T-helper 9 cell (primary cell): ENCODE measurements around the gene TCF7.
"Not testable (repeated sequence)": the region's sequence is repeated elsewhere in the genome, so short reads cannot be mapped to it uniquely, and the experiment has no call there.

Experiments
- DNase-seq: peaks from one replicate; pipeline ENCODE4 v3.0.0-alpha.2; 2020

TCF7 gene

DNA sequence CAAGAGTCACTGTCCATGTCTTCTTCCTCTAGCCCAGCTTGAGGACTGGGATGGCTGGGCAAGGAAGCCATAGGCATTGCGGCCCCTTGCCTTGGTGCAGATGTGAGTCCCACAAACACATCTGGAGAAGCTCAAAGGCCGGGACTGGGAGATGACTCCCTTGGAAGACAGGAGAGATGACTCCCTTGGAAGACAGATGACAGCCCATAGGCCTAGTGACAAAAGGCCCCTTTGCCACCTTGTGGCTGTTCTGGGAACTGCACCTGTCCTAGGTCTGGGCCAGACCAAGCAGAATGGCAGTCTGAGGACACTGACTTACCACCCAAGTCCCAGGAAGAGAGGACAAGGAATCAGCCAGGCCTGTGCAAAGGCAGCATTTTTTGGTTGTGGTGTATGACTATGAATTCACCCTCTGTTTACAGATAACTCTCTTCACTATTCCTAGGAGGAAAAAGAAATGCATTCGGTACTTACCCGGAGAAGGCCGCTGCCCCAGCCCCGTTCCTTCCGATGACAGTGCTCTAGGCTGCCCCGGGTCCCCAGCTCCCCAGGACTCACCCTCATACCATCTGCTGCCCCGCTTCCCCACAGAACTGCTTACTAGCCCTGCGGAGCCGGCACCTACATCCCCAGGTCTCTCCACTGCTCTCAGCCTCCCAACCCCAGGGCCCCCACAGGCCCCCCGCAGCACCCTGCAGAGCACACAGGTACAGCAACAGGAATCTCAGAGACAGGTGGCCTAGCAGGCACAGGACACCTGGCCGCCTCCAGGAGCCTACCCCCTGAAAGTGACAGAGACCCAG, 31.5 kb downstream of the TCF7 start:
- peak; percentile 84 for DNase-seq

DNA sequence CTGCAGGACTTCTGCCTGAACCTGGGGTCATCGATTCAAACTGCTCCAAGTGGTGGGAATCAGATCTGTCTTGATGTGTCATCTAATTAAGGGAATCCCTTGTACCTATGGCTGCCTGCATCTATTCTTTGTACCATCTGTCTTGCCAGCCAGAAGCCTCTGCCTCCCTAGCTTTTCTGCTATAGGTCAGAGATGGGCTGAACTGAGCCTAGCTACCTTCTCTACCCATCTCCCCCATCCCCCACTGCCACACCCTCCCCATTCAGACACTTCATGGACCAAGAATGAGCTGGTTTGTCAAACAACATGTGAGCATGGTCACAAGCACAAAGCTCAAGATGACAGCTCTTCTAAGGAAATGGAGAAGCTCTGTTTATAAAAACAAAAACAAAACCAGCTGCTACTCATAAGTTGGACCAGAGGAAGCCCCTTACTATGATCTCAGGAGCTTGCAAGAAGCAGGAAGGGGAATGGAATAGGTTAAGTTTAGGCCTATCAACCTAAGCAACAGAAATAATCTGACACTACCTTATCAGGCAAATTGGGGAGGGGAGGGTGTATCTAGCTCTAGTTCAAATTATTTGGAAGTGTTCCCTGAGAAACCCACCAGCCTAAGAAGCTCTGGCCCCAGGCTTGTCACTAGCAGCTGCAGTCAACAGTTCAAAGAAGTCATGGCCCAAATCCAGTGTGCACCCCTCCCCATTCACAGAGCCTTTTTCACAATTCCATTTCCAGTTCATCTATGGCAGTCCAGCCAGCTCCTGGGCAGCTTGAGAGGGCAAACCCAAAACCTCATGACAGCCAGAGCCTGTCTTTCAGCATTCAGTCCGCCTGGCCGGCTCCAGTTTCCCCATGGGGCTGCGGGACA, 32.4 kb downstream of the TCF7 start:
- DNase-seq: no peak

DNA sequence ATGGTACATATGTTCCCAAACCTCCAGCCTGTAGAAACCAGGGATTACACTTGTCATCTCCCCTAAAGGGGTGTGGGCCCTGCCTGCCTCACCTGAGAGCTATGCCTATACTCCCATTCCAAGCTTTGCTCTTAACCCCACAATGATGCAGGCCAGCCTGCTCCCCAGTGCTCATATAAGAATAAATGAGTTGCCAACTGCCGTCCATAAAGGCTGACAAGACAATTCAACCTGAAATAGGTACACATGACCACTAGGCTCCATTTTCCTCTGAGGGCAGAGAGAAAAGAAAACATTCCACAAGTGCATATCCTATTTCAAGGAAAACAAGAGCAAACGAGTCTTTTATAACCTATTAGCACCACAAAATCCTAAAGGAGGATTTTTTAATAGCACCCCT, 33.8 kb downstream of the TCF7 start:
- no peak for DNase-seq

DNA sequence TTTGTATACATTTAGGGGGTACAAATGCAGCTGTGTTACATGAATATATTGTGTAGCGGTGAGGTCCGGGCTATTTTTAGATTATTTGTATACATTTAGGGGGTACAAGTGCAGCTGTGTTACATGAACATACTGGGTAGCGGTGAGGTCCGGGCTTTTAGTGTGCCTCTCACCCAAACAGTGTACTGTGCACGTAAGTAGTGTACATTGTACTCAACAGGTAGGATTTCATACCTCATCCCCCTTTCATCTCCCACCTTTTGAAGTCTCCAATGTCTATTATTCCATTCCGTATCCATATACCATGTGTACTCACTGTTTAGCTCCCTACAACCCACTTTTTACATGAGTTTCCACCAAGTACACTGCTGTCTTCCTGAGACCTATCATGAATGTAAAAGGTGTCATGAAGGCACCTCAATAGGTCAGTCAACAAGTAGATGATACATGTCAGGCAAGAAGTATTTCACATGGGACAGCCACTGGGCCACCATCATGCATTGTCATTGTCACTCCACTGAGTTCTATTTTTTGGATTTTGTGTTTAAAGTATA, 34.6 kb downstream of the TCF7 start:
- DNase-seq: no peak

DNA sequence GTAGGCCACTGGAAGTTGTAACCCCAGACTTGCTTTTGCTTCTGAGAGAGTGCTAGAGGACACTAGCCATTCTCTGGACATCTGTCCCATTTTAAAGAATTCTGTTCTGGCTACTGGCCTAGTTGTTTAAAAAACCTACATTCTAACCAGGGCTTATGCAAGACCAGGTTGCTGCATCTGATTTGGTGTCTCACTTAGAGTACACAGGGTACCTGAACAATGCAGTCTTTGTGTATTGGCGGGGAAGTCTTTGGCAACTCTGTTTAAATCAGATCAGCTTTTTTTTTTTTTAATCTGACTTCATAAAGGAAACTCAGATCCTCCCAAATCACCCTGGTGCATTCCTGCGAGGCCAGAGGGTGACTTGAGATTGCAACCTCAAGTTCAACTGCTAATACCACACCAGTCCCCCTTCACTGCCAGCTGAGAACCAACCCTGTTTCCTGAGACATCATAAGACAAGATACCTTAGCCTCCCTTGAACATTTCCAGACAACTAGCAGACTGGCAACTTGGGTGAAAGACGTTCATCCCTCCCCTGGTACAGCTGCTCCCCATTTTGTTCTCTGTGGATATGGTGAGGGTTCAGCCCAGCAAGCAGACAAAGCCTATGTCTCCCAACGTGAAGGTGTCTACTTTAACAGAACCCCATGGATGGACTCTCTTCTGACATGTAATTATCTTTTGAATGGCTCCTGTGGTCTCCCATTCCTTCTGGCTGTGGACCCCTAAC, 35.3 kb downstream of the TCF7 start:
- DNase-seq: no peak

DNA sequence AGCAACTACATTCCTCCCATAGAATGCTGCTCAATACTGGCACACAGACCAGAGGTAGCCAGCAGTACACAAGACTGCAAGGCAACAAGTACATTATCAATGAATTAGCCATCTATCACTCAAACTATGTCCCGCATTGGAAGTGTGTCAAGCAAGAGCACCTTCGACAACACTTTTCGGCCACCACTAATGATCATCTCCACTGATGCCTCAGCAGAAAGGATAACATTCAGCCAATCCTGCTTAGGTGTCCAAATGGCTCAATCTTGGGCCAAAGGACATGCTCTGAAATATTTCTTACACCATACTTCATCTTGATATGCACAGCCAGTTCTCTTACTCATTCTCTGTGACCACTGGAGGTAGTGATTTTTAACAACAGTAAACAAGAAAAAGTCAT, 37.2 kb downstream of the TCF7 start:
- no peak for DNase-seq

DNA sequence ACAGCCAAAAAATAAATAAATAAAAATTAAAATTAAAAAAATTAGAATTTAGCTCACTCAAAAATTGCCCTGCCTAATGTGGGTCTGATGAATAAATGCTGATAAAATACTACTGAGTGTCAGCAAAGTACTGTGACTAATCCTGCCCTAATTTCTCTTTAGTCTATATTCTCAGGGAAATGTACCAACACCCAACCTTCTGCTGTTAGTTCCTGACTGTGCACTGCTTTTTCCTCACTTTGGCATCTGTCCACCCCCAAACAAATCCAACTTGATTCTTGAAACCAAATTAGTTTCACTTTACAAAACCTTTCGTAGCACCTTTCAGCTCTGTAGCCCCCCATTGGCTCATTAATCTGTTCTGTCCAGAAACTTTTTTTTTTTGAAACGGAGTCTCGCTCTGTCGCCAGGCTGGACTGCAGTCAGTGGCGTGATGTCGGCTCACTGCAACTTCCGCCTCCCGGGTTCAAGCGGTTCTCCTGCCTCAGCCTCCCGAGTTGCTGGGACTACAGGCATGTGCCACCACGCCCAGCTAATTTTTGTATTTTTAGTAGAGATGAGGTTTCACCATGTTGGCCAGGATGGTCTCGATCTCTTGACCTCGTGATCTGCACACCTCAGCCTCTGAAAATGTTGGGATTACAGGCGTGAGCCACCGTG, 37.8 kb downstream of the TCF7 start:
- not testable (repeated sequence) for DNase-seq

DNA sequence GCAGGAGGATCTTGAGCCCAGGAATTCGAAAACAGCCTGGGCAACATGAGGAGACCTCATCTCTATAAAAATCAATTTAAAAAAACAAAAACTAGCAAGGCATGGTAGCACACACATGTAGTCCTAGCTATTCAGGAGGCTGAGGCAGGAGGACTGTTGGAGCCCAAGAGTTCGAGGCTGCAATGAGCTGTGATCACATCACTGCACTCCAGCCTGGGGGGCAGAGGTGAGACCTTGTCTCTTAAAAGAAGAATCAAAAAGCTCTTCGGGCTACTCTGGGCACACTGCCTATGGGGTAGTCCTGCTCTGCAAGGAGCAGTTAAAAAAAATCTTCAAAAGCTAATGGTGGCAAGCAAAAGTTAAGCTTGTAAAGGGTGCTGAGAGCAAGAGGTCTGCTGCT, 38.8 kb downstream of the TCF7 start:
- DNase-seq: no peak

DNA sequence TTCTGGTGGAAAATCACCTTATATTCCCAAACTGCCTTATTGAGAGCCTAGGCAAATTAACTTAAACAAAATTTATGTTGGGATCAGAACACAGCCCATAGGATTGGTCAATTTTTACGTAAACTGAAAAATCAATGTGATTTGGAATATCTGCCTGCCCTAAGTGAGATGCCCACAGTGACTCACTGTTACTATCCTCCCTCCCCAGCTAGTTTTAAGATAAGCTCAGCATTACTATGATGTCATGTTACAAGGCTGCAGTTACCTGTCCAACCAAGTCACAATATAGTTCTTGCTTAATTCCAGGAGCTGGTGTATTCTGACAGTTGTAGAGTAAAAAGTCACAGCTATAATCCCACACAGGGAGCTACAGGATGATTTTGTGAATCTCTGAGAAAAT, 39.2 kb downstream of the TCF7 start:
- no peak for DNase-seq

DNA sequence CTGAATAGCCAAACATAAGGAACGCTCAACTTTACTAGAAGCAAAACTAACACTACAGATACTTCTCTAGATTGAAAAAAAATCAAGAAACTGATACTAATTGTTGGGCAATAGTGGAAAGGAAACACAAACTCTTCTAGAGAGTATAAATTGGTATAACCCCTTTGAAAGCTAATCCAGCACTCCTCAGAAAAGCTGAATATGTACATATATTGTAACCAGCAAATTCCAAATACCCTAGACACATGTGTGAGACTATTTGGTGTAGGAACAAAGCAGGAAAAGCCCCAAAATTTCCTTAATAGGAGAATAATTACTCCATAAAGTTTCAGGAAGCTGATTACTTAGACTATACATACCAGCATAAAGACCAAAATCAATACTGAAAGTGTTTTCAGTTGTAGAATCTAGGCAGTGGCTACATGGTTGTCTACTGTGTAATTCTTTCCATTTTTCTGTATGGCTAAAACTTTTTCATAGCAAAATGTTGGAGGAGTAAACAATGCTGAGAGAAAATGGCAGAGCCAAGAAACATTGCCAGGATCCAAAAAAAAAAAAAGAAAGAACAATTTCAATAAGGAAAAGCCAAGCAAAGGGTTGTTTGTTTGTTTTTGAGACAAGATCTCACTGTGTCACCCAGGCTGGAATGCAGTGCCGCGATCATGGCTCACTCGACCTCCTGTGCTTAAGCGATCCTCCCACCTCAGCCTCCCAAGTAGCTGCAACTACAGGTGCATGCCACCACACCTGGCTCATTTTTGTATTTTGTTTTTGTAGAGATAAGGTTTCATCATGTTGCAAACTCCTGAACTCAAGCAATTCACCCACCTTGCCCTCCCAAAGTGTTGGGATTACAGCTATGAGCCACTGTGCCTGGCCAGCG, 47.3 kb downstream of the TCF7 start:
- DNase-seq: no peak

DNA sequence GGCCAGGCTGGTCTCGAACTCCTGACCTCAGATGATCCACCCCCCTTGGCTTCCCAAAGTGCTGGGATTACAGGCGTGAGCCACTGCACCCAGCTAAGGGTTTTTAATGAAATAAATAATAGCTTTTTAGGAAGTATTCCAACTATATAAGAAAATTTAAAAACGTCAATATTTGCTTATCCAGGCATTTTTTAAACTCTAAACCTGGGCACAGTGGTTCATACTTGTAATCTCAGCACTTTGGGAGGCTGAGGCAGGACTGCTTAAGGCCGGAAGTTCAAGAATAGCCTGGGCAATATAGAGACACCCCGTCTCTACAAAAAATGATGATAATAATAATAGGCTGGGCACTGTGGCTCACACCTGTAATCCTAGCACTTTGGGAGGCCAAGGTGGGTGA, 48.1 kb downstream of the TCF7 start:
- DNase-seq: no peak

DNA sequence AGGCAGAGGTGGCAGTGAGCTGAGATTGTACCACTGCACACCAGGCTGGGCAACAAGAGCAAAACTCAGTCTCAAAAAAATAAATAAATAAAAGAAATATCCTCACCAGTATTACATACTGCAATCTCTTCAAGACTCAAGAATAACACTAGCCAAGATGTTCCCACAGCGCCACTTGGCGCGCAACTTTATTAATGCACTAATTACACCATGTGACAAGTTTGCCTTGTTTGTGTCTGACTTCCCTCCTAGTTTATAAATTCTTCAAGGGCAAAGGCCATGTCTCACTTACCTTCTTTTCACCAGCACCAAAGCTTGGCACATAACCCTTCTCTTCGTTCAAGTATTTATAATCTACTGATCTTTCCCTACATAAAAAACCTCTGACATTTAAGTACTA, 57.5 kb downstream of the TCF7 start:
- no peak for DNase-seq

DNA sequence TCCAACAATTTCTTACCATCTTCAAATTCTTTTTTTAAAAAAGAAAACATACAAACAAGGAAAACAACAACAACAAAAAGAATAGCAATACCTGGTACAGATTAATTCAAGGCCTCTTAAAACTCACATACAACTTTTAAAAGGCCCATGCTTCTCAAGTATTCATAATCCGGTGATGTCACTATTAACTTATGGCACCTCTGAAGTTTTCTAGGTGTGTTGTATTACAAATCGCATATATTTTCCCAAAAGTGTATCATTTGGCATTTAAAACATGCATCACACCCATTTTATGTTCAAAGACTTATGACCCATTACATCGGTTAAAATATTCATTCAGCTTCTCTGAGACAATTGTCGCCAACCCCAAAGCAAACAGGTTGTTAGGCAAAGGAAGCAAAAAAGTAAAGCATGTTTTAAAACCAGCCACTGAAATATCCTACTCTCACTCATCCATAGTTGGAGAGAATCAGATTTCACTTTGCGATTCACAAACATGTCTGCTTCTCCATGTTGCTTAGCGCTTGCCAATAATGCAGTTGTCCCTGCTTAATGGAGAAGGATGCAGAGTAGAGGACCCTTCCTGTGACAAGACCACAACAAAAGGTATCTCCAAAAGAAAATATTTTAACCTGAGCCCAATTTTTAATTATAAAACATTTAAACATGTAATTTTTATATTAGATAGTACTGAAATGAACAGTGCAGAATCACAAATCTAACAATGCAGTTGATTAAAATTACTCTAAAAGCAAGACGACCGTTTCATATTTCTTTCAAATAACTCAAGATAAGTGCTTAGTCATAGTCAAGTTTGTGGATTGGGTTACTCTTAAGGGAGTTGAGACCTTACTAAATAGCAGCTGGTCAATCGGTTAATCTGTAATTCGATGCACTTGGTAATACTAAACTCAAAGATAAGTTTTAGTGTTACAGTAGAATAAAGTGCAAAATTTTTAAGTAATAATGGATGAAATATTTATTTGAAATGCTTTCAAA, 60.7 kb downstream of the TCF7 start:
- no peak for DNase-seq

DNA sequence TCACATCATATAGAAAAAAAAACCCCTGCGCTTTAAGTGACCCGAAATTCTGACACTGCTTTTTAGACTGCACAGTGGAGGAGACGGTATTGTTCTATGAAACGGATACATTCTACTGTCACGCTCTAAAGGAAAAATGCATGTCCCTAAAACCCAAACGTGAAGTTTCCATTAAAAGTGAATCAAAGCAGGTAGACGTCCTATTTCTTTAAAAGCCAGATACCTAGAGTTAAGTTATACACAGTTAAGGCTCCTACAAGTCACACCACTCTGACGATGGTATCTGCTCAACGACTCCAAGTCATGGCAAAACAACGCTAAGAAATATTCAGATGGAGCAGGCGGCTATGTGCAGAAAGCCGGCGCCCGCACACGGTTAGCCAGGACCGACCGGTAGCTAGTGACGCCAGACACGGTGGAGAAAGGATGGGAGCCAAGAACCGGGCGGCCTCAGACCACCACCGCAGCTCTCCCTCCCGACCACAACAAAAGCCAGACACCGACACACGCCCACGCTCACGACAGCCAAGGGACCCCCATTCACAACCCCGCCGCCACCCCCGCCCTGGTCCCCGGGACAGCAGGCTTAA, 61.5 kb downstream of the TCF7 start:
- peak; percentile 41 for DNase-seq

DNA sequence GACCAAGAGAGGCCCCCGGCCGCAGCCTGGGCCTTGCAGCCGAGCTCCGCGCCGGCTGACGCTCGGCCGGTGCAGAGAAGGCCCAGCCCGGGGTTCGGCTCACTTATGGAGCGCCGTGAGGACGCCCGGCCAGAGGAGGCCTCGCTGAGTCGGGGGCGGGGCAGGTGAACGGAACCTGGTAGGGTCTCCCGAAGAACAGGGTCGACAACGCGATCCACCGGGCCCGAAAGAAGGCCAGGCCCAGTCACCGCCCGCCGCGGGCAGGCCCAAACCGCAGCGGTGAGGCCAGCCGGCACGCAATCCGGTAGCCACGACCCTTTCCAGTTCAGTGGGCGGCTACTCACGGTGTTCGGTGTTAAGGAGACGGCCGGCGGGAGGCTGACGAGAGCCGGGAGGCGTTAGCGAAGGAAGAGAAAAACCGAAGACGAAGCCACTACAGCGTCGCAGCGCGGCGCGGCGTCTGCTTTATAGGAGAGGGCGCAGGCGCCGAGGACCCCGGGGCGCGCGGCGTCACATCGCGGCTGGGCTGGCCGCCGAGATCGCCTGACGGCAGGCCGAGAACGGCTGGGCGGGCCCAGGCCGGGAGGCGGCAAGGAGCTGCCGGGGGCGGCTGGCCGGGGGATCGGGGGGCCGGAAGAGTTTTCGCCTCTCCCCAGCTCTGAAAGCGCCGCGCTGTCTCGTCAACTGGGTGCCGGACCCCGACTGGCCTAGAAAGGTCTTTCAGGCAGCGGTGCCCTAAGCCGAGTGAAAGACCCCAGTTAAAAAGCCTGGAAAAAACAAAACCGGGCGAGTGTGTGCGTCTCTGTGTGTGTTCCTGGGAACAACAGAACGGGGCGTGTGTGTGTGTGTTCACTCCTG, 62.3 kb downstream of the TCF7 start, which contains the start of gene SKP1:
SKP1 (minus strand) TSS at position 440 of the 858 bp plus-strand sequence. CDS start 2,928 bp downstream, outside the sequence.
- DNase-seq: peak; percentile 79

DNA sequence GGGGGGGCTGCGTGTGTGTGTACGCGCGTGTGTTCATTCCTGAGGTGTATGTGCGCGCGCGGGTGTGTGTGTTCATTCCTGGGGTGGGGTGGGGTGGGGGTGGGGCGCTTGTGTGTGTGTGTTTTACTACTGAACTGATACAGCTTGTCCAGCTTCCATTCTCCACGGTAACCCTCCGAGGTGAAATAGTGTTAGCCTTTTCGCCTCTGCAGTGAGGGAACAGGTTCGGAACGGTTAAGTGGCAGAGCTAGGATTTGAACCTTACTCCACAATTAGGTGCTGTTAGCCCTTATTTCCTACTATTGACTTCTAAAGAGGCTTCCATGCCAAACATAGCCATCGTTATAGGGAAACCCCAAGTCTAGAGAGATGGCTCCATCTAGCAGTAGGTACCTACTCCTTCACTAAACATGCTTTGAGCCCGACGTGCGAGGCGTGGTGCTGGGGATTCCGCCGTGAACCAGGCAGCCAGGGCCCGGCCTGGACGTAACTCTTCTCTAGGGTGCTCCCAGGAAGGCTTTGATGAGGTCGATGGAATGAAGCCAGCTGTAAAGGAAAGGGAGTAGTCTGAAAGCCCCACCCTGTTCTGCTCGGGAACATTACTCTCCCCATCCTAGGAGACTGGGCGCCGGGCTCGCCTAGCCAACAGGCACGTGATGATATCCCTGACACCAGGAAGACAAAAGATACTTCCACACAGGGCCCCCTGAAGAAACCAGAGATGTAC, 63.1 kb downstream of the TCF7 start:
- DNase-seq: no peak

DNA sequence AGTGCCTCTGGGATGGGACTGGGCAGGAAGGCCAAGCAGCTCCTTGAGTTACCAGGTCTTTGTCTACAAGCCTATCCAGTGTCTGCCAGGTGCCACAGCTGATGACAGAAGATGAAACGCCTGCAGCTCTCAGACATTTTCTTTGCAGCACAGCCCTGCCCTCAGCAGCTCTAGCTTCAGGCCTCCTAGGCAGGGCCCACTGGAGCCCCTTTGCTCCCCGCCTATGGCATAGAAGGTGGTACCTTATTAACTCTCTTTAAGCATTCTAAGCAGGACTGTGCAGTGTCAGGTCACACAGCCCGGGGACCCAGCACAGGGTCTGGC, 63.6 kb downstream of the TCF7 start:
- DNase-seq: no peak

DNA sequence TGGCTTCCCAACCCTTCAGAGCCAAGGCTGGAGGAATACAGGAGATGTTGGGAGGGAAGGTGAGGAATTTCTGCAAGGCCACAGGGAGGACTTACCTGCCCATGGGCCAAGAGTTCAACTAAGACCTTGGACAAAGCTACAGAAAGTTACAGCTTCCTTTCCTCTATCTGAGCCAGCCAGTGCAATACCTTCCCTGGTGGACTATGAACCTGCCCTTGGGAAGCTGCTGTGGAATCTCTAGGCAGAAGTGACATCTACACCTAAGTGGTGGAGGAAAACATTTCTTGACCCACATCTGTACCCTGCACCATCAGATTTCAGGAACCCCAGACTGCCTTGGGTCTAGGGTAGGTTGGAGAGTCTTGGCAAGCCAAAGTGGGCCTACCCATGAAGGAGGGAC, 69.0 kb downstream of the TCF7 start:
- DNase-seq: no peak
